Common myeloid progenitor, CD34-positive (primary cell): ENCODE measurements around the gene LTBP1.

Source experiments
- CTCF ChIA-PET: fragments of 350-600 bp; sonication (Branson Sonifier 250); formaldehyde crosslinking; loops from one replicate; lab custom pipeline; 2021; ENCODE audit warnings: antibody characterized with exemption; lab: Charles Lee
- POLR2A ChIA-PET: fragments of 350-600 bp; sonication (Branson Sonifier 250); formaldehyde crosslinking; loops from one replicate; lab custom pipeline; 2021; ENCODE audit warnings: antibody characterized with exemption; lab: Charles Lee
- DNase-seq, 3 donors: peaks; one replicate each; pipeline versions ENCODE4 v3.0.0 to v3.0.0-alpha.2; 2013
- H3K27ac ChIP-seq, 2 experiments: 1 replicate in 1 of 2; 2 replicates in 1 of 2; pipeline ENCODE4 v1.7.0; 2013; ENCODE audit warnings: inconsistent platforms in 2 of 2, low read length in 2 of 2, mild to moderate bottlenecking in 2 of 2, low read depth in 1 of 2, moderate library complexity in 1 of 2; ENCODE audit not compliant: severe bottlenecking in 2 of 2, insufficient read depth in 1 of 2, poor library complexity in 1 of 2
- H3K27me3 ChIP-seq, 5 experiments: replicated peaks in 2 of 5; 1 replicate in 3 of 5; 2 replicates in 2 of 5; pipeline versions ENCODE4 v1.6.1 to v1.7.0; 2013; ENCODE audit warnings: low read length in 4 of 5, mild to moderate bottlenecking in 2 of 5, moderate library complexity in 2 of 5, inconsistent platforms in 1 of 5; ENCODE audit not compliant: insufficient read depth in 5 of 5, control insufficient read depth in 4 of 5
- H3K36me3 ChIP-seq, 4 experiments: 1 replicate in 2 of 4; 2 replicates in 2 of 4; pipeline versions ENCODE4 v1.6.1 to v1.7.0; 2013; ENCODE audit warnings: low read length in 3 of 4, control low read depth in 1 of 4, mild to moderate bottlenecking in 1 of 4; ENCODE audit not compliant: control insufficient read depth in 4 of 4, insufficient read depth in 4 of 4
- H3K4me1 ChIP-seq, 4 experiments: 1 replicate in 3 of 4; 2 replicates in 1 of 4; pipeline versions ENCODE4 v1.6.1 to v1.7.1; 2013; ENCODE audit warnings: low read length in 3 of 4, mild to moderate bottlenecking in 3 of 4, control low read depth in 1 of 4, inconsistent platforms in 1 of 4, moderate library complexity in 1 of 4; ENCODE audit not compliant: control insufficient read depth in 4 of 4, insufficient read depth in 4 of 4; ENCODE audit errors: control extremely low read depth in 1 of 4
- H3K4me3 ChIP-seq, 7 experiments: 1 replicate in 4 of 7; 2 replicates in 3 of 7; pipeline versions ENCODE4 v1.5.1 to v1.7.0; 2013; ENCODE audit warnings: mild to moderate bottlenecking in 7 of 7, low read length in 6 of 7, moderate library complexity in 6 of 7, inconsistent platforms in 2 of 7, low read depth in 2 of 7, control low read depth in 1 of 7; ENCODE audit not compliant: insufficient read depth in 4 of 7, control insufficient read depth in 1 of 7; ENCODE audit errors: extremely low read depth in 1 of 7
- H3K9me3 ChIP-seq, 5 experiments: 1 replicate in 4 of 5; 2 replicates in 1 of 5; pipeline versions ENCODE4 v1.6.1 to v1.7.1; 2013; ENCODE audit warnings: low read length in 4 of 5, mild to moderate bottlenecking in 2 of 5, inconsistent platforms in 1 of 5, low read depth in 1 of 5, moderate library complexity in 1 of 5; ENCODE audit not compliant: control insufficient read depth in 4 of 5, insufficient read depth in 2 of 5; ENCODE audit errors: control extremely low read depth in 1 of 5
- WGBS: methylation state at CpG from one replicate; pipeline ENCODE4 v1.1.5; 2013; ENCODE audit not compliant: insufficient coverage; 5-methylcytosine and 5-hydroxymethylcytosine counted together

The LTBP1 gene

DNA sequence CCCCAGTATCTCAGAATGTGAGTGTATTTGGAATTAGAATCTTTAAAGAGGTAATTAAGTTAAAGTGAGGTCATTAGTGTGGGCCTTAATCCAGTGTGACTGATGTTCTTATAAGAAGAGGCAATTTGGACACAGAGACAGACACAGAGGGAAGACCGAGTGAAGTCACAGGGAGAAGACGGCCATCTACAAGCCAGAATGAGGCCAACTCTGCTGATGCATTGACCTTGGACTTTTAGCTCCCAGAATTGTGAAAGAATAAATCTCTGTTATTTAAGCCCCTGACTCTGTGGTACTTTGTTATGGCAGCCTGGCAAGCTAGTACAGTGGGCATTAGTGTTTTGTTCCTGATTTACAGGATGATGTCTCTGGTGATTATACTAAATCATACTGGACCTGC lies 64.6 kb downstream of the LTBP1 start:
- Histone ChIP-seq H3K9me3 (no peaks in the 10 kb centered on the region), H3K27ac (no peak overlapping the region), H3K36me3 (no peaks in the 10 kb centered on the region), H3K27me3 (no peaks in the 10 kb centered on the region), H3K4me3 (no peak overlapping the region), H3K4me1 (no peaks in the 10 kb centered on the region)
- CTCF ChIA-PET, result interaction anchor here (1.5 kb wide), 1 partner anchor 22 kb away, joined by 4 read pairs; no protein-coding TSS in a partner anchor
- WGBS, result 100% methylated on average over 2 of the region's 2 CpGs
- POLR2A ChIA-PET, result no interaction called here
- no peak for DNase-seq

DNA sequence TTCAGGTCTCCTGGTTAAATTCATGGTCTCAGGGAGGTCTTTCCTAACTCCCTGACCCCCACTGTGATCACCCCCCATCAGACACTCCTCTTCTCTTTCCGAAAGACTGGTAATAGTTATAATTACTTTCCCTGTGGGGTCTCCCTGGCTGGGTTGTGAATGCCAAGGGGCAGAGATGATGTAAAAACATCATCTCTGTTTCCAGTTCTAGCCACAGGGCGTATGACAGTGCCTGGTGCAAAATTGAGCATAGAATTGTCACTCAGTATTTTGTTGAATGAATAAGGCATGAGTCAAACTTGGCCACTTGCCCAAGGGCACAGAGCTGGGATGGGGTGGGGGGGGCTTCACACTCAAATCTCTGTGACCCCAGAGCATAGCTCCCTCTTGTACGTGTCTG lies 65.2 kb downstream of the LTBP1 start:
- whole genome bisulfite sequencing, result 94% methylated on average over 2 of the region's 3 CpGs
- Histone ChIP-seq H3K9me3 (no peaks in the 10 kb centered on the region), H3K4me1 (no peaks in the 10 kb centered on the region)

GRCh38 chr2:33013684-33014110 lies 66.9 kb downstream of the LTBP1 start:
- Histone ChIP-seq H3K4me3 (no peak overlapping the region), H3K36me3 (no peaks in the 10 kb centered on the region), H3K9me3 (no peaks in the 10 kb centered on the region), H3K27ac (no peak overlapping the region), H3K4me1 (no peaks in the 10 kb centered on the region), H3K27me3 (no peaks in the 10 kb centered on the region)
- no peak for DNase-seq
- 100% methylated on average over 1 of the region's 3 CpGs for WGBS
- POLR2A ChIA-PET, result no interaction called here
- CTCF ChIA-PET, result interaction anchor here (0.6 kb wide), 1 partner anchor 8 kb away, joined by 3 read pairs; no protein-coding TSS in a partner anchor

More for the DNA sequence above, 65.2 kb downstream of the LTBP1 start:
- H3K27ac ChIP-seq, result no peak overlapping the region
- no peak overlapping the region for H3K4me3 ChIP-seq
- no peaks in the 10 kb centered on the region for H3K36me3 ChIP-seq
- ChIA-PET CTCF (interaction anchor here (1.5 kb wide), 1 partner anchor 21 kb away, joined by 4 read pairs; no protein-coding TSS in a partner anchor), POLR2A (no interaction called here)
- DNase-seq, result no peak
- no peaks in the 10 kb centered on the region for H3K27me3 ChIP-seq

DNA sequence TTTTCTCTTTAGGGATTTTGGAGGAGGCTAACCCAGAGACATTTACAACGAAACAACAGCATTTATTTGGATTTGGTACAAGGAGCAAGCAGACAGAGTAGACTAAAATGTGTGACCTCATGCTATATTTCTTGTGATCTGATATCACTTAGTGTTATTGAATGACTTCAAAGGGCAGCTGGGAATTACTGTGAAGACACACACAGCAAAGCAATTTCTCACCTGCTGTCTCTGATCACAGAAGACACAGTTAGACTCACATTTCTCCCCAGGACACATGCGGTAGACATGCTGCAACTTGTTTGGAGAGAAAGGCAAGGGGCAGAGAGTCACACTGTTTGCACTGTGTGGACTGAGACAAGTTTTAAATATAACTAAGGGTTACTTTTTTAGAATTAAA lies 67.5 kb downstream of the LTBP1 start:
- no peaks in the 10 kb centered on the region for H3K9me3 ChIP-seq
- H3K4me3 ChIP-seq, result no peak overlapping the region
- no peaks in the 10 kb centered on the region for H3K4me1 ChIP-seq
- WGBS, result 100% methylated on average over 1 of the region's 2 CpGs
- H3K36me3 ChIP-seq, result no peaks in the 10 kb centered on the region
- DNase-seq, result no peak
- no peaks in the 10 kb centered on the region for H3K27me3 ChIP-seq
- H3K27ac ChIP-seq, result no peak overlapping the region
- ChIA-PET CTCF (no interaction called here), POLR2A (no interaction called here)

DNA sequence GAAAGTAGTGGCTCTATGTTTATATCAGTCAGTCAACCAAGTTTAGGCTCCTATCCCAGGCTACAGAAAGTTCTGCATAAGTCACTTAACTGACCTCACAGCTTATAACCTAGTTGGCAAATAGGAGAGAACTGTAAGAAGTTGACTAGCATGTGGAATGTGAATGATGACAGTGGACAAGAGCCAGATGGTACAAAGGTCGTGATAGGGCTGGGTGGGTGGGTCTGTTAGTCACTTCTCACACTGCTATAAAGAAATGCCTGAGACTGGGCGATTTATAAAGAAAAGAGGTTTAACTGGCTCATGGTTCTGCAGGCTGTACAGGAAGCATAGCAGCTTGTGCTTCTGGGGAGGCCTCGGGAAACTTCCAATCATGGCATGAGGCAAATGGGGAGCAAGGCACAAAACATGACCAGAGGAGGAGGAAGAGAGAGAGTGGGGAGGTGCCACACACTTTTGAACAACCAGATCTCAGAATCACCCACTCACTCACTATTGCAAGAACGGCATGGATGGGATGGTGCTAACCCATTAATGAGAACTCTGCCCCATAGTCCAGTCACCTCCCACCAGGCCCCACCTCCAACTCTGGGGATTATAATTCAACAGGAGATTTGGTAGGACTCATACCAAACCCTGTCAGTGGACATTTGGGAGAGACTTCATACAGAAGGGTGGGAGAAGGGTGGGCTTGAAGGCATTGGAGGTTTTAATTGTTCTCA lies 68.8 kb downstream of the LTBP1 start:
- WGBS, result 100% methylated on average over 3 of the region's 4 CpGs
- no peaks in the 10 kb centered on the region for H3K36me3 ChIP-seq
- CTCF ChIA-PET, result no interaction called here
- H3K4me3 ChIP-seq, result no peak overlapping the region
- DNase-seq, result no peak
- H3K27me3 ChIP-seq, result no peaks in the 10 kb centered on the region
- no peaks in the 10 kb centered on the region for H3K9me3 ChIP-seq
- H3K4me1 ChIP-seq, result peaks cover 0 to 1% (median under 1%) of the 10 kb centered on the region in 4 experiments
- POLR2A ChIA-PET, result no interaction called here
- H3K27ac ChIP-seq, result no peak overlapping the region

DNA sequence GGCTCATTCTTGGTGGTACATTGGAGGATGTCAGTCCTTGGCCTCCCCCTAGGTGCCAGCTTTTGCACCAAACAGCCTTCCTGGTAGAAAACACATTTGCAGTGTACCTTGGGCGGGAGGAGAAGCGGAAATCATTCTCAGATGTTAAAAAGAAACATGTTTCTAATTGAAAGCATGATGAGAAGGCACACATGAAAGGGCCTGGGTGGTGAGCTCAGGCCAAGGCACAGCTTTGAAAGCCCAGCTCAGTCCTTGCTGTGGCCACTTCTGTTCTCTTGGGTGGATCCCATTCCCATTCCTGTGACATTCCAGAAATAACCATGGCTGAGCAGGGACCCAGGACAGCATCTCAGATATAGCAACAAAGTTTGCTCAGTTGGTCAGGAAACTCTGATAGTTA lies 71.5 kb downstream of the LTBP1 start:
- CTCF ChIA-PET, result interaction anchor here (0.9 kb wide), 1 partner anchor 363 kb away, joined by 3 read pairs; no protein-coding TSS in a partner anchor
- Histone ChIP-seq H3K27ac (no peak overlapping the region), H3K9me3 (no peaks in the 10 kb centered on the region), H3K4me3 (no peak overlapping the region), H3K27me3 (no peaks in the 10 kb centered on the region), H3K4me1 (peaks cover 6 to 25% (median 19%) of the 10 kb centered on the region in 4 experiments), H3K36me3 (no peaks in the 10 kb centered on the region)
- POLR2A ChIA-PET, result no interaction called here
- WGBS, result no CpG with 5 or more reads among the region's 2 CpGs
- no peak for DNase-seq

DNA sequence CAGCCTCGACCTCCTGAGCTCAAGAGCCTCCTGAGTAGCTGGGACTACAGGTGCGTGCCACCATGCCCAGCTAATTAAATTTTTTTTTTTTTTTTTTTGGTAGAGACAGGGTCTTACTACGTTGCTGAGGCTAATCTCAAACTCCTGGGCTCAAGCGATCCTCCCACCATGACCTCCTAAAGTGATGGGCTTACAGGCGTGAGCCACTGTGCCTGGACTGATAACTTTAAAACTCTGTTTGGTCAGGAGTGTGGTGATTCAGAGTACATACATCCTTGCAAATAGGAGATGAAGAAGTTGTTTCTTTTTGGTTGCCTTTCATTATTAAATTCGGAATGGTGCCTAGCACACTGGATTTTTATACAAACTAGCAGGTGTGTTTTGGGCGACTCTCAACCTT lies 73.0 kb downstream of the LTBP1 start:
- peaks cover 15 to 40% (median 26%) of the 10 kb centered on the region in 4 experiments for H3K4me1 ChIP-seq
- H3K4me3 ChIP-seq, result no peak overlapping the region
- no peak overlapping the region for H3K27ac ChIP-seq
- CTCF ChIA-PET, result no interaction called here
- H3K36me3 ChIP-seq, result no peaks in the 10 kb centered on the region
- POLR2A ChIA-PET, result no interaction called here
- 100% methylated on average over 2 of the region's 7 CpGs for WGBS
- H3K27me3 ChIP-seq, result no peaks in the 10 kb centered on the region
- no peaks in the 10 kb centered on the region for H3K9me3 ChIP-seq
- no peak for DNase-seq
